ENCODE measurements around the gene LSMEM2. TPM values are rescaled to one million over a fixed set of nuclear protein-coding genes. Genes with fewer than 3 reads are reported as not detected.

LSMEM2 gene
- total RNA-seq, 1 donor from 2014 or later = 0.18 TPM

GRCh38 chr3:50292159-50293078, 13.5 kb downstream of the LSMEM2 start, which contains the start of gene IFRD2:
IFRD2 (minus strand) TSS chr3:50292429; CDS start chr3:50292274, 155 bp downstream.
- peak; percentile 93 for DNase-seq (ENCODE audit: low spot score)
- Mint-ChIP-seq H3K27me3 (ENCODE audit: unreplicated experiment) (peaks cover 11% of the 10 kb centered on the region), H3K27ac (ENCODE audit: unreplicated experiment) (peak within 1 kb of the TSS; percentile 83), H3K4me1 (ENCODE audit: unreplicated experiment) (peaks cover 12% of the 10 kb centered on the region), H3K4me3 (ENCODE audit: unreplicated experiment) (peak within 1 kb of the TSS; percentile 92), H3K36me3 (ENCODE audit: low read depth, unreplicated experiment) (peaks cover 4% of the 10 kb centered on the region), H3K9me3 (ENCODE audit: unreplicated experiment) (no peaks in the 10 kb centered on the region)
- no peak for TF ChIP-seq CTCF (IDR thresholded peaks at IDR 0.05; ENCODE audit: unreplicated experiment)

GRCh38 chr3:50293079-50293801, 14.4 kb downstream of the LSMEM2 start:
- Mint-ChIP-seq H3K27me3 (ENCODE audit: unreplicated experiment) (peaks cover 11% of the 10 kb centered on the region), H3K9me3 (ENCODE audit: unreplicated experiment) (no peaks in the 10 kb centered on the region), H3K27ac (ENCODE audit: unreplicated experiment) (peak overlapping the region; percentile 83), H3K4me3 (ENCODE audit: unreplicated experiment) (peak overlapping the region; percentile 87), H3K4me1 (ENCODE audit: unreplicated experiment) (peaks cover 15% of the 10 kb centered on the region), H3K36me3 (ENCODE audit: low read depth, unreplicated experiment) (peaks cover 4% of the 10 kb centered on the region)
- no peak for DNase-seq (ENCODE audit: low spot score)
- TF ChIP-seq CTCF (IDR thresholded peaks at IDR 0.05; ENCODE audit: unreplicated experiment) = no peak

- no peak for TF ChIP-seq CTCF (IDR thresholded peaks at IDR 0.05; ENCODE audit: unreplicated experiment)
- H3K4me3 Mint-ChIP-seq (ENCODE audit: unreplicated experiment) = no peak overlapping the region
- H3K27ac Mint-ChIP-seq (ENCODE audit: unreplicated experiment) = no peak overlapping the region
- DNase-seq (ENCODE audit: low spot score) = no peak
- H3K9me3 Mint-ChIP-seq (ENCODE audit: unreplicated experiment) = no peaks in the 10 kb centered on the region
- H3K27me3 Mint-ChIP-seq (ENCODE audit: unreplicated experiment) = peaks cover 6% of the 10 kb centered on the region
- peaks cover 15% of the 10 kb centered on the region for H3K4me1 Mint-ChIP-seq (ENCODE audit: unreplicated experiment)
- H3K36me3 Mint-ChIP-seq (ENCODE audit: low read depth, unreplicated experiment) = peaks cover 4% of the 10 kb centered on the region
Measured at GRCh38 chr3:50294089-50294488, 15.2 kb downstream of the LSMEM2 start.

GRCh38 chr3:50294492-50295403, 15.9 kb downstream of the LSMEM2 start:
- no peak overlapping the region for H3K4me3 Mint-ChIP-seq (ENCODE audit: unreplicated experiment)
- no peak for TF ChIP-seq CTCF (IDR thresholded peaks at IDR 0.05; ENCODE audit: unreplicated experiment)
- peaks cover 16% of the 10 kb centered on the region for H3K4me1 Mint-ChIP-seq (ENCODE audit: unreplicated experiment)
- no peaks in the 10 kb centered on the region for H3K9me3 Mint-ChIP-seq (ENCODE audit: unreplicated experiment)
- no peak overlapping the region for H3K27ac Mint-ChIP-seq (ENCODE audit: unreplicated experiment)
- no peak for DNase-seq (ENCODE audit: low spot score)
- peaks cover 4% of the 10 kb centered on the region for H3K36me3 Mint-ChIP-seq (ENCODE audit: low read depth, unreplicated experiment)
- peaks cover 3% of the 10 kb centered on the region for H3K27me3 Mint-ChIP-seq (ENCODE audit: unreplicated experiment)

Data from endothelial cell (in vitro differentiated cells).